Adrenal gland (tissue), 5 donors: ENCODE measurements around the gene PKNOX2.

ENCODE experiments used
- CTCF ChIP-seq, 6 experiments: fragments of 450-650 bp in 4 of 6; fragments of 200-600 bp in 2 of 6; sonication (generic) in 1 of 6; IDR thresholded peaks; 1 replicate in 5 of 6; 2 replicates in 1 of 6; pipeline versions ENCODE4 v1.5.1 to v1.8.0; 2016 to 2021; ENCODE audit warnings: antibody characterized with exemption in 6 of 6, mild to moderate bottlenecking in 2 of 6, moderate library complexity in 1 of 6
- POLR2A ChIP-seq, 2 donors: fragments of 450-650 bp; IDR thresholded peaks; one replicate each; pipeline ENCODE4 v1.6.1; 2017; ENCODE audit warnings: antibody characterized with exemption in 2 of 2, mild to moderate bottlenecking in 2 of 2, moderate library complexity in 1 of 2
- donor health status: DM: no; HTN: no; CAD: no.

GRCh38 chr11:125162743-125163142 lies 1.8 kb upstream of the PKNOX2 start:
- TF ChIP-seq CTCF (IDR thresholded peaks at IDR 0.05) (no peak), POLR2A (IDR thresholded peaks at IDR 0.05) (no peak)
